GM12878 (cell line): Measurements from ENCODE around the gene GSTP1. TPM values are rescaled to one million over a fixed set of nuclear protein-coding genes. Genes with fewer than 3 reads are reported as not detected.

Experiments used
- ATAC-seq: fragments of 200-7000 bp; cut with Tn5 transposase; 3 replicates; pipeline ENCODE4 v1.9.1; 2020; ENCODE audit warnings: mild to moderate bottlenecking, moderate library complexity
- BruUV-seq: library from RNA; stranded (reverse); fragments of 400-500 nt; replicated peaks from 2 replicates; lab custom pipeline; 2021; lab: Mats Ljungman, UMichigan
- CTCF ChIA-PET: fragments of 300-600 bp; sonication (Branson Sonifier 250); formaldehyde crosslinking; extraction: SDS; loops from one replicate; lab custom pipeline; 2021; ENCODE audit warnings: inconsistent platforms; lab: Yijun Ruan, JAX
- POLR2A ChIA-PET: fragments of 350-600 bp; formaldehyde crosslinking; extraction: SDS; loops from one replicate; lab custom pipeline; 2021; ENCODE audit warnings: inconsistent platforms; lab: Charles Lee
- RAD21 ChIA-PET: fragments of 300-600 bp; sonication (Branson Sonifier 250); formaldehyde crosslinking; loops from one replicate; lab custom pipeline; 2023; ENCODE audit warnings: antibody characterized with exemption; ENCODE audit not compliant: unreplicated experiment; lab: Charles Lee
- SMC1A ChIA-PET: fragments of 300-600 bp; sonication (Branson Sonifier 250); formaldehyde crosslinking; loops from one replicate; lab custom pipeline; 2023; ENCODE audit not compliant: unreplicated experiment, uncharacterized antibody; lab: Charles Lee
- DNase-seq: peaks from one replicate; pipeline ENCODE4 v3.0.0-alpha.2; 2011; ENCODE audit warnings: low read depth, low spot score
- FAIRE-seq: peaks from 3 replicates; lab custom pipeline; 2011; peaks lifted over from hg19 to GRCh38; lab: Jason Lieb, UNC
- H2AFZ ChIP-seq: 2 replicates; pipeline ENCODE4 v1.6.0; 2011; ENCODE audit warnings: low read depth, low read length, control low read depth; ENCODE audit not compliant: control insufficient read depth
- H3K27ac ChIP-seq: 2 replicates; pipeline ENCODE4 v1.5.1; 2011; ENCODE audit warnings: control low read depth; ENCODE audit not compliant: control insufficient read depth, insufficient read depth
- H3K27me3 ChIP-seq, 2 experiments: replicated peaks in 1 of 2; 2 replicates each; pipeline versions ENCODE4 v1.6.0 to v1.6.1; 2011; ENCODE audit warnings: low read length in 1 of 2; ENCODE audit not compliant: control insufficient read depth in 2 of 2, insufficient read depth in 2 of 2
- H3K36me3 ChIP-seq, 2 experiments: 2 replicates each; pipeline ENCODE4 v1.5.1; 2011; ENCODE audit warnings: low read length in 1 of 2; ENCODE audit not compliant: control insufficient read depth in 2 of 2, insufficient read depth in 2 of 2
- H3K4me1 ChIP-seq: 2 replicates; pipeline ENCODE4 v1.6.1; 2011; ENCODE audit warnings: mild to moderate bottlenecking, low read length, moderate library complexity, mixed read lengths; ENCODE audit not compliant: control insufficient read depth, insufficient read depth
- H3K4me2 ChIP-seq: 2 replicates; pipeline ENCODE4 v1.6.0; 2011; ENCODE audit warnings: control low read depth; ENCODE audit not compliant: control insufficient read depth, insufficient read depth
- H3K4me3 ChIP-seq: fragments of 200-600 bp; sonication (generic); 2 replicates; pipeline ENCODE4 v1.5.1; 2016
- H3K79me2 ChIP-seq: 2 replicates; pipeline ENCODE4 v1.6.0; 2011; ENCODE audit warnings: low read length; ENCODE audit not compliant: control insufficient read depth, insufficient read depth
- H3K9ac ChIP-seq: 2 replicates; pipeline ENCODE4 v1.8.0; 2011; ENCODE audit warnings: low read length, control low read depth, mixed read lengths; ENCODE audit not compliant: control insufficient read depth, insufficient read depth
- H3K9me3 ChIP-seq: replicated peaks from 3 replicates; pipeline ENCODE4 v1.5.1; 2011; ENCODE audit warnings: mild to moderate bottlenecking, low read length; ENCODE audit not compliant: control insufficient read depth, insufficient read depth
- H4K20me1 ChIP-seq: 2 replicates; pipeline ENCODE4 v1.6.0; 2011; ENCODE audit not compliant: control insufficient read depth, insufficient read depth
- BMI1 ChIP-seq: fragments of 450-650 bp; IDR thresholded peaks from 2 replicates; pipeline ENCODE4 v1.6.1; 2016; ENCODE audit warnings: mild to moderate bottlenecking, moderate library complexity, borderline replicate concordance
- NR2F1 ChIP-seq: fragments of 450-650 bp; conservative IDR thresholded peaks from 2 replicates; pipeline ENCODE4 v1.6.1; 2017; ENCODE audit warnings: mild to moderate bottlenecking
- RELB ChIP-seq: fragments of 450-650 bp; IDR thresholded peaks from 2 replicates; pipeline ENCODE4 v1.6.1; 2017; ENCODE audit warnings: low read depth, mild to moderate bottlenecking, moderate library complexity
- ZNF384 ChIP-seq: IDR thresholded peaks from 2 replicates; pipeline ENCODE4 v1.6.1; 2012; ENCODE audit warnings: low read depth, mild to moderate bottlenecking, low read length, improper control_type of control experiment, borderline replicate concordance
- WGBS: methylation state at CpG from one replicate; pipeline ENCODE4 v1.1.6; 2016; ENCODE audit warnings: low lambda C conversion rate; ENCODE audit not compliant: insufficient replicate concordance, insufficient coverage; ENCODE audit errors: missing lambda C conversion rate; 5-methylcytosine and 5-hydroxymethylcytosine counted together
- in situ Hi-C: fragments of 300-500 bp; cut with MboI; formaldehyde crosslinking; loops from 9 replicates; pipeline ENCODE4 v1.14.3; 2018; ENCODE audit warnings: mixed read lengths
- intact Hi-C: fragments of 100-400 bp; cut with micrococcal nuclease; formaldehyde crosslinking; loops from one replicate; pipeline ENCODE4 v1.14.2; 2022; ENCODE audit not compliant: unreplicated experiment
- polyA plus RNA-seq, 11 experiments: library from polyadenylated mRNA; depleted of rRNA in 4 of 11; unstranded in 6 of 11; stranded (reverse) in 5 of 11; fragments of >200 nt; fragmentation: Nextera tagmentation in 4 of 11; fragmentation: Illumina TruSeq in 1 of 11; extraction: Ambion mirVana in 4 of 11; extraction: Trizol in 1 of 11; gene quantifications; 1 replicate in 1 of 11; 2 replicates in 10 of 11; pipeline versions ENCODE4 v1.2.1 to v1.2.3, GENCODE V29; 2011 to 2016; ENCODE audit warnings: inconsistent platforms in 2 of 11, missing spikeins in 2 of 11, low read depth in 1 of 11
- total RNA-seq, 4 experiments: library from RNA; depleted of rRNA in 3 of 4; stranded (reverse); fragments of >200 nt in 3 of 4; fragmentation: Illumina TruSeq in 1 of 4; extraction: Trizol in 1 of 4; gene quantifications; 2 replicates each; pipeline versions ENCODE4 v1.2.1 to v1.2.3, GENCODE V29; 2013 to 2021

Gene GSTP1
- total and polyA plus RNA-seq, 10 of the 15 experiments (the other 5 are each of a cell fraction or from before 2014, with no cell fraction given): 469 to 1,788 (median 955) TPM

GRCh38 chr11:67631411-67631810 is 47.8 kb downstream of the GSTP1 start (continued):
- no peak for TF ChIP-seq NR2F1

GRCh38 chr11:67631853-67632174 is 48.2 kb downstream of the GSTP1 start:
- Histone ChIP-seq H3K79me2 (no peaks in the 10 kb centered on the region), H4K20me1 (no peaks in the 10 kb centered on the region), H3K4me2 (no peak overlapping the region), H3K36me3 (no peaks in the 10 kb centered on the region), H3K9me3 (no peaks in the 10 kb centered on the region), H3K27ac (no peak overlapping the region), H3K4me1 (peaks cover 17% of the 10 kb centered on the region), H3K27me3 (no peaks in the 10 kb centered on the region), H2AFZ (no peak overlapping the region), H3K9ac (no peak overlapping the region), H3K4me3 (no peak overlapping the region)
- ChIA-PET POLR2A (no interaction called here), CTCF (interaction anchor here (0.6 to 6.4 kb wide), 5 partner anchors 13 to 58 kb away, joined by 3 to 35 read pairs (median 5); partner anchors contain the start of gene ACY3), SMC1A (interaction anchor here (0.8 to 6.4 kb wide), 2 partner anchors 26 to 49 kb away, joined by 3 to 52 read pairs; no protein-coding TSS in a partner anchor), RAD21 (interaction anchor here (5.1 kb wide), 1 partner anchor 54 kb away, joined by 25 read pairs; no protein-coding TSS in a partner anchor)
- DNase-seq (no peak), FAIRE-seq (no peak), ATAC-seq (no peak)
- TF ChIP-seq BMI1: no peak
- WGBS: 89% methylated on average over 1 of the region's 2 CpGs
- intact Hi-C loops (no loop called here), in situ Hi-C loops (no loop called here)
- no TSS peak for BruUV-seq

GRCh38 chr11:67632175-67632981 is 48.8 kb downstream of the GSTP1 start:
- no peak for ATAC-seq
- no peak overlapping the region for H3K27ac ChIP-seq
- no peak overlapping the region for H3K4me3 ChIP-seq
- intact Hi-C loops: no loop called here
- no peaks in the 10 kb centered on the region for H3K79me2 ChIP-seq
- BruUV-seq: no TSS peak
- no peak for DNase-seq
- no peaks in the 10 kb centered on the region for H3K9me3 ChIP-seq
- ChIA-PET SMC1A (interaction anchor here (0.8 to 6.4 kb wide), 3 partner anchors 13 to 25 kb away, joined by 3 to 52 read pairs (median 4); no protein-coding TSS in a partner anchor), RAD21 (interaction anchor here (0.6 kb wide), 1 partner anchor 269 kb away, joined by 3 read pairs; no protein-coding TSS in a partner anchor), CTCF (interaction anchor here (1.2 to 6.4 kb wide), 4 partner anchors 12 to 59 kb away, joined by 4 to 35 read pairs (median 8); partner anchors contain the start of gene ACY3), POLR2A (no interaction called here)
- TF ChIP-seq RELB (no peak), ZNF384 (no peak)
- H4K20me1 ChIP-seq: no peaks in the 10 kb centered on the region
- no peaks in the 10 kb centered on the region for H3K36me3 ChIP-seq
- in situ Hi-C loops: no loop called here
- H3K27me3 ChIP-seq: no peaks in the 10 kb centered on the region
- no peak for FAIRE-seq
- peaks cover 21% of the 10 kb centered on the region for H3K4me1 ChIP-seq
- no peak overlapping the region for H3K4me2 ChIP-seq
- no peak overlapping the region for H2AFZ ChIP-seq
- WGBS: 59% methylated on average over 11 of the region's 12 CpGs
- no peak overlapping the region for H3K9ac ChIP-seq
